GM23338 (cell line): ENCODE results near the gene ATG9B. TPM values are rescaled to one million over a fixed set of nuclear protein-coding genes. Genes with fewer than 3 reads are reported as not detected.

Source experiments
- ATAC-seq: fragments of 200-7000 bp; cut with Tn5 transposase; 3 replicates; pipeline ENCODE4 v1.9.1; 2020
- DNase-seq: peaks from one replicate; pipeline ENCODE4 v3.0.0-alpha.2; 2015; ENCODE audit warnings: low spot score
- H2AFZ ChIP-seq: fragments of 200-600 bp; sonication (generic); 2 replicates; pipeline ENCODE4 v1.8.0; 2016; ENCODE audit warnings: antibody characterized with exemption, mild to moderate bottlenecking, moderate library complexity
- H3F3A ChIP-seq: fragments of 200-600 bp; sonication (generic); replicated peaks from 2 replicates; pipeline ENCODE4 v1.8.0; 2017; ENCODE audit warnings: antibody characterized with exemption, mixed run types, low read depth
- H3K27ac ChIP-seq: fragments of 200-600 bp; sonication (generic); 2 replicates; pipeline ENCODE4 v1.6.1; 2016; ENCODE audit warnings: low read depth
- H3K27me3 ChIP-seq: fragments of 200-600 bp; sonication (generic); 2 replicates; pipeline ENCODE4 v1.8.0; 2016; ENCODE audit warnings: mild to moderate bottlenecking, mixed run types, moderate library complexity; ENCODE audit not compliant: insufficient read depth
- H3K36me3 ChIP-seq: fragments of 200-600 bp; sonication (generic); 2 replicates; pipeline ENCODE4 v1.8.0; 2016; ENCODE audit warnings: mild to moderate bottlenecking; ENCODE audit not compliant: insufficient read depth
- H3K4me1 ChIP-seq: fragments of 200-600 bp; sonication (generic); 2 replicates; pipeline ENCODE4 v1.8.0; 2016; ENCODE audit warnings: mild to moderate bottlenecking, moderate library complexity; ENCODE audit not compliant: insufficient read depth
- H3K4me2 ChIP-seq: fragments of 200-600 bp; sonication (generic); 2 replicates; pipeline ENCODE4 v1.7.1; 2017; ENCODE audit warnings: mixed run types
- H3K4me3 ChIP-seq: fragments of 200-600 bp; sonication (generic); 2 replicates; pipeline ENCODE4 v1.6.1; 2016; ENCODE audit warnings: mixed run types
- H3K79me2 ChIP-seq: fragments of 200-600 bp; sonication (generic); replicated peaks from 2 replicates; pipeline ENCODE4 v1.8.0; 2017; ENCODE audit warnings: mild to moderate bottlenecking; ENCODE audit not compliant: insufficient read depth
- H3K9me2 ChIP-seq: fragments of 200-600 bp; sonication (generic); 2 replicates; pipeline ENCODE4 v1.8.0; 2017; ENCODE audit not compliant: insufficient read depth
- H4K20me1 ChIP-seq: fragments of 200-600 bp; sonication (generic); replicated peaks from 2 replicates; pipeline ENCODE4 v1.8.0; 2017; ENCODE audit warnings: mild to moderate bottlenecking; ENCODE audit not compliant: insufficient read depth
- H3K27ac Mint-ChIP-seq: 2 replicates; pipeline ENCODE4 v1.8.0; 2020; ENCODE audit warnings: inconsistent platforms, mild to moderate bottlenecking, moderate library complexity, mixed read lengths
- H3K27me3 Mint-ChIP-seq: 3 replicates; pipeline ENCODE4 v1.8.0; 2022; ENCODE audit warnings: low read depth, mild to moderate bottlenecking, moderate library complexity, mixed read lengths, inconsistent platforms; ENCODE audit not compliant: insufficient read depth, poor library complexity
- H3K36me3 Mint-ChIP-seq: 3 replicates; pipeline ENCODE4 v1.8.0; 2021; ENCODE audit warnings: low read depth, mild to moderate bottlenecking, inconsistent platforms, moderate library complexity, mixed read lengths
- H3K4me1 Mint-ChIP-seq: 3 replicates; pipeline ENCODE4 v1.8.0; 2020; ENCODE audit warnings: mild to moderate bottlenecking, inconsistent platforms, mixed read lengths
- H3K4me3 Mint-ChIP-seq: 3 replicates; pipeline ENCODE4 v1.8.0; 2021; ENCODE audit warnings: moderate library complexity, mild to moderate bottlenecking, inconsistent platforms, mixed read lengths
- H3K9me3 Mint-ChIP-seq: 3 replicates; pipeline ENCODE4 v1.8.0; 2020; ENCODE audit warnings: moderate library complexity, mild to moderate bottlenecking, inconsistent platforms, mixed read lengths
- ETS1 ChIP-seq: IDR thresholded peaks from 2 replicates; pipeline ENCODE4 v1.6.1; 2016; ENCODE audit warnings: antibody characterized with exemption
- EZH2 ChIP-seq: fragments of 200-600 bp; sonication (generic); IDR thresholded peaks from one replicate; pipeline ENCODE4 v1.8.0; 2017; ENCODE audit warnings: antibody characterized with exemption, mild to moderate bottlenecking, low read depth; ENCODE audit not compliant: unreplicated experiment
- NANOG ChIP-seq: IDR thresholded peaks from 2 replicates; pipeline ENCODE4 v1.6.1; 2016; ENCODE audit warnings: antibody characterized with exemption, borderline replicate concordance
- STAT1 ChIP-seq: IDR thresholded peaks from one replicate; pipeline ENCODE4 v1.6.1; 2016; ENCODE audit warnings: antibody characterized with exemption; ENCODE audit not compliant: unreplicated experiment
- ZNF331 ChIP-seq: fragments of 250-450 bp; sonication (Bioruptor Pico); IDR thresholded peaks from 2 replicates; pipeline ENCODE4 v1.5.0; 2020; ENCODE audit warnings: low read depth, mild to moderate bottlenecking, moderate library complexity
- polyA plus RNA-seq: library from polyadenylated mRNA; unstranded; fragments of >200 nt; fragmentation: Nextera tagmentation; extraction: Ambion mirVana; gene quantifications from 2 replicates; pipeline ENCODE4 v1.2.1, GENCODE V29; 2016
- total RNA-seq: library from RNA; depleted of rRNA; stranded (reverse); fragments of >200 nt; shearing (Covaris generic); gene quantifications from 2 replicates; pipeline ENCODE4 v1.2.3, GENCODE V29; 2014
- TF ChIP-seq, protein P1 (sequence below): IDR thresholded peaks from one replicate; pipeline ENCODE4 v1.6.1; 2018; ENCODE audit warnings: antibody characterized with exemption; ENCODE audit not compliant: unreplicated experiment
- TF ChIP-seq, protein P2 (sequence below), 2 experiments: fragments of 200-600 bp in 1 of 2; sonication (generic) in 1 of 2; conservative IDR thresholded peaks; 2 replicates each; pipeline versions ENCODE4 v1.5.1 to v1.6.1; 2016 to 2017; ENCODE audit warnings: antibody characterized with exemption in 2 of 2, low read depth in 2 of 2, mild to moderate bottlenecking in 2 of 2, moderate library complexity in 1 of 2

The ATG9B gene
- total and polyA plus RNA-seq, 2 experiments from 2014 or later, result 1.2 to 3.4 TPM

- TF ChIP-seq, protein P1, sequence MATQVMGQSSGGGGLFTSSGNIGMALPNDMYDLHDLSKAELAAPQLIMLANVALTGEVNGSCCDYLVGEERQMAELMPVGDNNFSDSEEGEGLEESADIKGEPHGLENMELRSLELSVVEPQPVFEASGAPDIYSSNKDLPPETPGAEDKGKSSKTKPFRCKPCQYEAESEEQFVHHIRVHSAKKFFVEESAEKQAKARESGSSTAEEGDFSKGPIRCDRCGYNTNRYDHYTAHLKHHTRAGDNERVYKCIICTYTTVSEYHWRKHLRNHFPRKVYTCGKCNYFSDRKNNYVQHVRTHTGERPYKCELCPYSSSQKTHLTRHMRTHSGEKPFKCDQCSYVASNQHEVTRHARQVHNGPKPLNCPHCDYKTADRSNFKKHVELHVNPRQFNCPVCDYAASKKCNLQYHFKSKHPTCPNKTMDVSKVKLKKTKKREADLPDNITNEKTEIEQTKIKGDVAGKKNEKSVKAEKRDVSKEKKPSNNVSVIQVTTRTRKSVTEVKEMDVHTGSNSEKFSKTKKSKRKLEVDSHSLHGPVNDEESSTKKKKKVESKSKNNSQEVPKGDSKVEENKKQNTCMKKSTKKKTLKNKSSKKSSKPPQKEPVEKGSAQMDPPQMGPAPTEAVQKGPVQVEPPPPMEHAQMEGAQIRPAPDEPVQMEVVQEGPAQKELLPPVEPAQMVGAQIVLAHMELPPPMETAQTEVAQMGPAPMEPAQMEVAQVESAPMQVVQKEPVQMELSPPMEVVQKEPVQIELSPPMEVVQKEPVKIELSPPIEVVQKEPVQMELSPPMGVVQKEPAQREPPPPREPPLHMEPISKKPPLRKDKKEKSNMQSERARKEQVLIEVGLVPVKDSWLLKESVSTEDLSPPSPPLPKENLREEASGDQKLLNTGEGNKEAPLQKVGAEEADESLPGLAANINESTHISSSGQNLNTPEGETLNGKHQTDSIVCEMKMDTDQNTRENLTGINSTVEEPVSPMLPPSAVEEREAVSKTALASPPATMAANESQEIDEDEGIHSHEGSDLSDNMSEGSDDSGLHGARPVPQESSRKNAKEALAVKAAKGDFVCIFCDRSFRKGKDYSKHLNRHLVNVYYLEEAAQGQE, result no peak
- no peak for TF ChIP-seq ZNF331 (CRISPR knock-in tag)
- TF ChIP-seq NANOG, result no peak
- no peak for TF ChIP-seq STAT1
- no peak for TF ChIP-seq ETS1
- no peak for TF ChIP-seq EZH2
These were observed 16.8 kb downstream of the ATG9B start (continued) for GRCh38 chr7:151007469-151007898.

GRCh38 chr7:151006590-151007300 is 17.5 kb downstream of the ATG9B start:
- ATAC-seq (no peak), DNase-seq (no peak)
- peaks cover 6% of the 10 kb centered on the region for H3K27me3 Mint-ChIP-seq

More at GRCh38 chr7:151006590-151007300, 17.5 kb downstream of the ATG9B start:
- no peak overlapping the region for H3K4me3 ChIP-seq
- no peaks in the 10 kb centered on the region for H4K20me1 ChIP-seq
- no peaks in the 10 kb centered on the region for H3K9me2 ChIP-seq
- H3K4me2 ChIP-seq, result no peak overlapping the region
- Mint-ChIP-seq H3K36me3 (no peaks in the 10 kb centered on the region; the same call in 2 of the 3 replicates), H3K4me1 (peaks cover 26% of the 10 kb centered on the region), H3K9me3 (no peaks in the 10 kb centered on the region), H3K4me3 (no peak overlapping the region), H3K27ac (no peak overlapping the region)
- 0 out of 2 replicates have a peak, but pooled peaks cover under 1% of the 10 kb centered on the region for H3K27me3 ChIP-seq
- H3F3A ChIP-seq, result 0 out of 2 replicates have a peak, but pooled peaks cover 4% of the 10 kb centered on the region
- H3K27ac ChIP-seq, result no peak overlapping the region
- TF ChIP-seq, protein P2, sequence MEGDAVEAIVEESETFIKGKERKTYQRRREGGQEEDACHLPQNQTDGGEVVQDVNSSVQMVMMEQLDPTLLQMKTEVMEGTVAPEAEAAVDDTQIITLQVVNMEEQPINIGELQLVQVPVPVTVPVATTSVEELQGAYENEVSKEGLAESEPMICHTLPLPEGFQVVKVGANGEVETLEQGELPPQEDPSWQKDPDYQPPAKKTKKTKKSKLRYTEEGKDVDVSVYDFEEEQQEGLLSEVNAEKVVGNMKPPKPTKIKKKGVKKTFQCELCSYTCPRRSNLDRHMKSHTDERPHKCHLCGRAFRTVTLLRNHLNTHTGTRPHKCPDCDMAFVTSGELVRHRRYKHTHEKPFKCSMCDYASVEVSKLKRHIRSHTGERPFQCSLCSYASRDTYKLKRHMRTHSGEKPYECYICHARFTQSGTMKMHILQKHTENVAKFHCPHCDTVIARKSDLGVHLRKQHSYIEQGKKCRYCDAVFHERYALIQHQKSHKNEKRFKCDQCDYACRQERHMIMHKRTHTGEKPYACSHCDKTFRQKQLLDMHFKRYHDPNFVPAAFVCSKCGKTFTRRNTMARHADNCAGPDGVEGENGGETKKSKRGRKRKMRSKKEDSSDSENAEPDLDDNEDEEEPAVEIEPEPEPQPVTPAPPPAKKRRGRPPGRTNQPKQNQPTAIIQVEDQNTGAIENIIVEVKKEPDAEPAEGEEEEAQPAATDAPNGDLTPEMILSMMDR (conservative IDR thresholded peaks at IDR 0.05; ENCODE audit: low read depth in 2 of 2), result no peak
- TF ChIP-seq EZH2, result no peak
- H3K36me3 ChIP-seq, result no peaks in the 10 kb centered on the region
- H3K4me1 ChIP-seq, result peaks cover 14% of the 10 kb centered on the region; the same call in 1 of the 2 replicates
- no peaks in the 10 kb centered on the region for H3K79me2 ChIP-seq
- H2AFZ ChIP-seq, result no peak overlapping the region
